PC-9 (cell line): ENCODE data around the gene ABCA2. TPM values are rescaled to one million over a fixed set of nuclear protein-coding genes. Genes with fewer than 3 reads are reported as not detected.

ENCODE experiments used
- BruUV-seq: library from RNA; stranded (reverse); fragments of 400-500 nt; replicated peaks from 2 replicates; lab custom pipeline; 2021; lab: Mats Ljungman, UMichigan
- CTCF ChIA-PET: fragments of 300-600 bp; sonication (Branson Sonifier 250); formaldehyde crosslinking; loops from one replicate; lab custom pipeline; 2022; ENCODE audit warnings: antibody characterized with exemption; lab: Charles Lee
- POLR2A ChIA-PET: fragments of 300-600 bp; sonication (Branson Sonifier 250); formaldehyde crosslinking; loops from one replicate; lab custom pipeline; 2022; ENCODE audit warnings: antibody characterized with exemption; ENCODE audit not compliant: unreplicated experiment; lab: Charles Lee
- DNase-seq, 2 experiments: peaks; one replicate each; pipeline versions ENCODE4 v3.0.0 to v3.0.0-alpha.2; 2015 to 2022; ENCODE audit warnings: mixed read lengths in 1 of 2
- H2AFZ ChIP-seq: fragments of 200-600 bp; sonication (generic); 2 replicates; pipeline ENCODE4 v1.8.1; 2017; ENCODE audit warnings: antibody characterized with exemption
- H3F3A ChIP-seq: fragments of 200-600 bp; sonication (generic); 2 replicates; pipeline ENCODE4 v1.8.1; 2017; ENCODE audit warnings: antibody characterized with exemption, mild to moderate bottlenecking, low read depth; ENCODE audit not compliant: insufficient read depth
- H3K27ac ChIP-seq: fragments of 200-600 bp; sonication (generic); 2 replicates; pipeline ENCODE4 v1.6.1; 2016; ENCODE audit warnings: mixed run types
- H3K27me3 ChIP-seq: fragments of 200-600 bp; sonication (generic); 2 replicates; pipeline ENCODE4 v1.6.1; 2016; ENCODE audit warnings: low read depth, mixed run types; ENCODE audit not compliant: insufficient read depth
- H3K36me3 ChIP-seq: fragments of 200-600 bp; sonication (generic); 2 replicates; pipeline ENCODE4 v1.6.1; 2016; ENCODE audit warnings: low read depth, mixed run types
- H3K4me1 ChIP-seq: fragments of 200-600 bp; sonication (generic); replicated peaks from 2 replicates; pipeline ENCODE4 v1.6.1; 2016; ENCODE audit warnings: mixed run types; ENCODE audit not compliant: insufficient read depth
- H3K4me2 ChIP-seq: fragments of 200-600 bp; sonication (generic); 2 replicates; pipeline ENCODE4 v1.6.1; 2017; ENCODE audit warnings: mixed run types
- H3K4me3 ChIP-seq: fragments of 200-600 bp; sonication (generic); 2 replicates; pipeline ENCODE4 v1.6.1; 2016; ENCODE audit warnings: mixed run types
- H3K79me2 ChIP-seq: fragments of 200-600 bp; sonication (generic); 2 replicates; pipeline ENCODE4 v1.6.1; 2017; ENCODE audit warnings: low read depth, mixed run types
- H3K9me2 ChIP-seq: fragments of 200-600 bp; sonication (generic); 2 replicates; pipeline ENCODE4 v1.8.1; 2017; ENCODE audit warnings: mild to moderate bottlenecking; ENCODE audit not compliant: insufficient read depth
- H3K9me3 ChIP-seq: fragments of 200-600 bp; sonication (generic); 2 replicates; pipeline ENCODE4 v1.8.1; 2016; ENCODE audit warnings: low read depth; ENCODE audit not compliant: insufficient read depth
- H4K20me1 ChIP-seq: fragments of 200-600 bp; sonication (generic); 2 replicates; pipeline ENCODE4 v1.8.1; 2017; ENCODE audit not compliant: insufficient read depth
- CTCF ChIP-seq: fragments of 200-600 bp; sonication (generic); conservative IDR thresholded peaks from 2 replicates; pipeline ENCODE4 v1.6.1; 2017; ENCODE audit warnings: mixed run types, antibody characterized with exemption, mild to moderate bottlenecking, moderate library complexity
- EZH2 ChIP-seq: fragments of 200-600 bp; sonication (generic); IDR thresholded peaks from 2 replicates; pipeline ENCODE4 v1.8.0; 2017; ENCODE audit warnings: antibody characterized with exemption, low read depth
- intact Hi-C: fragments of 100-400 bp; cut with micrococcal nuclease; formaldehyde crosslinking; loops from one replicate; pipeline ENCODE4 v1.10.0; 2022; ENCODE audit not compliant: unreplicated experiment
- total RNA-seq: library from RNA; stranded (reverse); gene quantifications from 2 replicates; pipeline ENCODE4 v1.2.3, GENCODE V29; 2021

The ABCA2 gene
- total RNA-seq, 1 experiment from 2014 or later = 79.2 TPM

- Histone ChIP-seq H4K20me1 (0 out of 2 replicates have a peak, but pooled peaks cover 4% of the 10 kb centered on the region), H2AFZ (no peak overlapping the region), H3K79me2 (no peaks in the 10 kb centered on the region), H3K27ac (no peak overlapping the region), H3K27me3 (no peaks in the 10 kb centered on the region), H3K4me1 (peaks cover 9% of the 10 kb centered on the region), H3K9me3 (no peaks in the 10 kb centered on the region), H3K4me2 (no peak overlapping the region), H3F3A (peaks cover 22% of the 10 kb centered on the region; the same call in 1 of the 2 replicates), H3K9me2 (no peaks in the 10 kb centered on the region), H3K36me3 (no peaks in the 10 kb centered on the region), H3K4me3 (no peak overlapping the region)
- DNase-seq = no peak
- ChIA-PET POLR2A (no interaction called here), CTCF (interaction anchor here (0.7 kb wide), 1 partner anchor 32 kb away, joined by 3 read pairs; no protein-coding TSS in a partner anchor)
- no TSS peak for BruUV-seq
- no peak for TF ChIP-seq CTCF
- TF ChIP-seq EZH2 = no peak
- intact Hi-C loops = no loop called here
These were observed 9.0 kb upstream of the ABCA2 start for GRCh38 chr9:137037035-137037434.

- intact Hi-C loops = loop anchor here (1.0 kb wide), 2 partner anchors 88 to 246 kb away; no protein-coding TSS in a partner anchor
- CTCF ChIA-PET = interaction anchor here (0.6 to 1.8 kb wide), 6 partner anchors 10 to 188 kb away, joined by 3 to 46 read pairs (median 3); partner anchors contain the start of genes C8G and CLIC3
- Histone ChIP-seq H3K79me2 (no peaks in the 10 kb centered on the region), H3K4me3 (no peak overlapping the region), H3K4me2 (no peak overlapping the region), H3F3A (peaks cover 22% of the 10 kb centered on the region; the same call in 1 of the 2 replicates), H3K9me3 (no peaks in the 10 kb centered on the region), H4K20me1 (0 out of 2 replicates have a peak, but pooled peaks cover 4% of the 10 kb centered on the region), H3K27ac (no peak overlapping the region), H3K27me3 (no peaks in the 10 kb centered on the region), H3K36me3 (no peaks in the 10 kb centered on the region), H3K9me2 (no peaks in the 10 kb centered on the region), H2AFZ (no peak overlapping the region), H3K4me1 (peaks cover 9% of the 10 kb centered on the region)
- TF ChIP-seq EZH2 (no peak), CTCF (no peak)
- no peak for DNase-seq
- no TSS peak for BruUV-seq
- POLR2A ChIA-PET = no interaction called here
These were observed 7.9 kb upstream of the ABCA2 start for GRCh38 chr9:137035937-137036336.

- no TSS peak for BruUV-seq
- no peak for TF ChIP-seq EZH2
- peak; percentile 48; the same call in 1 of the 2 replicates for TF ChIP-seq CTCF
- Histone ChIP-seq H3K9me2 (no peaks in the 10 kb centered on the region), H3F3A (peaks cover 22% of the 10 kb centered on the region; the same call in 1 of the 2 replicates), H3K79me2 (no peaks in the 10 kb centered on the region), H2AFZ (no peak overlapping the region), H3K4me2 (no peak overlapping the region), H3K27ac (no peak overlapping the region), H3K4me3 (no peak overlapping the region), H3K27me3 (no peaks in the 10 kb centered on the region), H3K36me3 (no peaks in the 10 kb centered on the region), H4K20me1 (0 out of 2 replicates have a peak, but pooled peaks cover 4% of the 10 kb centered on the region), H3K9me3 (no peaks in the 10 kb centered on the region), H3K4me1 (peaks cover 9% of the 10 kb centered on the region)
- no peak for DNase-seq
- intact Hi-C loops = loop anchor here (1.0 kb wide), 2 partner anchors 87 to 245 kb away; no protein-coding TSS in a partner anchor
- CTCF ChIA-PET = interaction anchor here (0.6 to 1.8 kb wide), 10 partner anchors 10 to 716 kb away, joined by 3 to 46 read pairs (median 3); partner anchors contain the start of genes C8G and CLIC3
- POLR2A ChIA-PET = interaction anchor here (0.6 to 0.7 kb wide), 2 partner anchors 188 to 247 kb away, joined by 6 to 10 read pairs; no protein-coding TSS in a partner anchor
These were observed 7.4 kb upstream of the ABCA2 start for GRCh38 chr9:137035507-137035834.
